CD4-positive, alpha-beta T cell treated with Interleukin-15 for 1 hour (primary cell): ENCODE data around the gene GCGR.
"Not testable (repeated sequence)": the region's sequence is repeated elsewhere in the genome, so short reads cannot be mapped to it uniquely, and the experiment has no call there.

Experiments used
- DNase-seq: peaks from one replicate; pipeline ENCODE4 v3.0.0-alpha.2; 2020

The GCGR gene

GRCh38 chr17:81833160-81833920 lies 29.4 kb downstream of the GCGR start, which contains the start of gene MCRIP1:
MCRIP1 (minus strand) TSS chr17:81833291; CDS start chr17:81824506, 8,785 bp downstream.
- DNase-seq, result peak; percentile 94

DNA sequence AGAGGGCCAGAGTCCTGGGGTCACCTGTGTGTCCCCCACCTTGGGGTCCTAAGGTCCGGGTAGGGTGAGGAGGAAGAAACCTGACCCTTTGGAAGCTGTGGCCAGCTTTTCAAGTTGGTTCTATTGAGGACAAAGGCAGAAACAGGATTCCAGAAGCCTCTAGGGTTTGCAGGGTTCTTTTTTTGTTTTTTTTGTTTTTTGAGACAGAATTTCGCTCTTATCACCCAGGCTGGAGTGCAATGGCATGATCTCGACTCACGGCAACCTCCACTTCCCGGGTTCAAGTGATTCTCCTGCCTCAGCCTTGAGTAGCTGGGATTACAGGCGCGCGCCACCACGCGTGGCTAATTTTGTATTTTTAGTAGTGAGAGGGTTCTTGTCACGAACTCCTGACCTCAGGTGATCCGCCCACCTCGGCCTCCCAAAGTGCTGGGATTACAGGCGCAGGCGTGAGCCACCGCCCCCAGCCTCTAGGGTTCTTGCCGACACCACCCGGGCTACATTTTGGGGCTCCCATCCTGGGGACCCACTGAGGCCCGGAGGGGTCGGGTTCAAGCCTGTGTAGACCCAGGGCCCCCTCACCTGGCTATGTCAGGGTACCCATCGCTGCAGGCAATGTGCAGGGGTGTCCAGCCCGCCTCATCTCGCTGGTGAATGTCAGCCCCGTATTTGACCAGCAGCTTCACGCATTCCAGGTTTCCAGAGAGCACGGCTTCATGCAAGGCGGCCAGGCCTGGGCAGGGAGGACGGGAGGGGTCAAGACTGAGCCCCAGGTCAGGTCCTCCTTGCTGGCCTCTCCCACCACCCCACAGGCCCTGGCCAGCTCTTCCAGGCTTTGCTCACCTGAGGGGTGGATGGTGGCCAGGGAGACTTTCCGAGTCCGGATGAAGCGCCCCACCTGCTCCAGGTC lies 30.2 kb downstream of the GCGR start:
- no peak for DNase-seq

DNA sequence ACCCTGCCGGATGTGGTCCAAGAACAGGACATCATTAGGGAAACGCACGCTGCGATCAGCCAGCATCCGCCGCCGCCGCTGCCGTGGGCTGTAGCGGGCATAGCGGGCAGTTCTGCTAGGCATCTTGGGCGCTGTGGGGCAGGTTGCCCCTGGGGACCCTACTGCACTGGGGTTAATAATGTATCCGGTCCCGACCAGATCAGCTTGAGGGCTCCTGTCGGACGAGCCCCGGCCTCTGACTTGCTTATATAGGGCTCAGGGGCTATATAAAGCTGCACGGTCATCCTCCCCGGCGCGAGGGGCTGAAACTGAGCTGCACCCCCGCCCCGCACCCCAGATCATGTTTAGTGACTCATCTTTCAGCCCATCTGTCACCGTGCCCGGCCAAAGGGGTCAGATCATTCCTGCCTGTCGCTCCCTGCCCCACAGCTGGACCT lies 30.9 kb downstream of the GCGR start, which contains the start of gene PPP1R27:
PPP1R27 (minus strand) TSS at position 220 of the 437 bp plus-strand sequence; CDS start at position 123, 97 bp downstream.
- no peak for DNase-seq

- peak; percentile 48 for DNase-seq
These were observed 33.7 kb downstream of the GCGR start for GRCh38 chr17:81837641-81838040.

- no peak for DNase-seq
These were observed 34.9 kb downstream of the GCGR start for GRCh38 chr17:81838753-81839255.

DNA sequence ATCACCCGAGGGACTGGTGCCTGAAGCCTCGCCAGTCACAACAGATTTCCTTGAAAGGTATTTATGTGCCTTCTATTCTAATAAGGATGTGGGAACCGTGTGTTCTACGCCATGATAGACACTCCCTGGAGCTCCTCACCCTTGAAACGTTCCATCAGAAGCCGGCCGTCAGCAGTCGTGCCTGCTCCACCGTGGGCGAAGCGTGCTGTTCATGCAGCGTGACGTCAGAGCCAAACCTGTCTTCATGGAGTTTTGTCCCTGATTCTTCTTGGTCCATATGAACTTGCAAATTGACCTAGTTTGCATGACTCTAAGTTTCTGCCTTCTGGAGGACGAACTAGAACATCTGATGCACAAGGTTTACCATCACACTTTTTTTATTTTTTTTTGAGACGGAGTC lies 35.4 kb downstream of the GCGR start:
- DNase-seq, result no peak

DNA sequence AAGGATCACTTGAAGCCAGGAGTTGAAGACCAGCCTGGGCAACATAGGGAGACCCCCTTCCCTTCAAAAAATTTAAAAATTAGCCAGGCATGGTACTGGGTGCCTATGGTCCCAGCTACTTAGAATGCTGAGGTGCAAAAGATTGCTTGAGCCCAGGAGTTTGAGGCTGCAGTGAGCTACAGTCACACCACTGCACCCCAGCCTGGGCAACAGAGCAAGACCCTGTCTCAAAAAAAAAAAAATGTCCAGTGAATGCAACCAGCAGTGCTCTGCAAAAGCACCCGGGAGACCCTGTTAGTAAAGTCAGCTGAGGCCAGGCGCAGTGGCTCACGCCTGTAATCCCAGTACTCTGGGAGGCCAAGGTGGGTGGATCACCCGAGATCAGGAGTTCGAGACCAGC lies 36.1 kb downstream of the GCGR start:
- DNase-seq, result not testable (repeated sequence)

- DNase-seq, result no peak
These were observed 37.2 kb downstream of the GCGR start for GRCh38 chr17:81840826-81841778.

DNA sequence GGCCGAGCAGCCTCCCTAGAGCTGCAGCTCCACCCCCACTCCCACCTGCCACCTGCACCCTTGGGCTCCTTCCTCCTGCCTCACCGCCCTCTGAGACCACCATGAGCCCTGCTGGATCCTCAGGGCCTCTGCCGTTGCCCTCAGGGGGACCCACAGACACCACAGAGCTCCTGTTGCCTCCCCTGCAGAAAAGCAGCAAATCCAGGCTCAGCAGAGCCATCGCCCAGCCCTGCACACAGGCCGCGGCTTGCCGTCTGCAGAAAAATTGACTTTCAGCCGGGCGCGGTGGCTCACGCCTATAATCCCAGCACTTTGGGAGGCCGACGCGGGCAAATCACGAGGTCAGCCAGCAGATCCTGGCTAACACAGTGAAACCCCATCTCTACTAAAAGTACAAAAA lies 37.9 kb downstream of the GCGR start:
- no peak for DNase-seq

DNA sequence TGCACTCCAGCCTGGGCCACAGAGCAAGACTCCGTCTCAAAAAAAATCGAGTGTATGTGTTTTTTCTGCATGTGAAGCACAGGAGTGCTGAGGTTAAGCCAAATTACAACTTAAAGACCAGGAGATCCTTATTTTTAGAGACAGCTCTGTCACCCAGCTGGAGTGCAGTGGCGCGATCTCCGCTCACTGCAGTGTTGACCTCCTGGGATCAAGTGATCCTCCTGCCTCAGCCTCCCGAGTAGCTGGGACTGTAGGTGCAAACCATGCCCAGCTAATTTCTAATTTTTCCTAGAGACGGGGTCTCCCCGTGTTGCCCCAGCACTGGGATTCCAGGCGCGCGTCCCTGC lies 38.4 kb downstream of the GCGR start:
- DNase-seq, result no peak

DNA sequence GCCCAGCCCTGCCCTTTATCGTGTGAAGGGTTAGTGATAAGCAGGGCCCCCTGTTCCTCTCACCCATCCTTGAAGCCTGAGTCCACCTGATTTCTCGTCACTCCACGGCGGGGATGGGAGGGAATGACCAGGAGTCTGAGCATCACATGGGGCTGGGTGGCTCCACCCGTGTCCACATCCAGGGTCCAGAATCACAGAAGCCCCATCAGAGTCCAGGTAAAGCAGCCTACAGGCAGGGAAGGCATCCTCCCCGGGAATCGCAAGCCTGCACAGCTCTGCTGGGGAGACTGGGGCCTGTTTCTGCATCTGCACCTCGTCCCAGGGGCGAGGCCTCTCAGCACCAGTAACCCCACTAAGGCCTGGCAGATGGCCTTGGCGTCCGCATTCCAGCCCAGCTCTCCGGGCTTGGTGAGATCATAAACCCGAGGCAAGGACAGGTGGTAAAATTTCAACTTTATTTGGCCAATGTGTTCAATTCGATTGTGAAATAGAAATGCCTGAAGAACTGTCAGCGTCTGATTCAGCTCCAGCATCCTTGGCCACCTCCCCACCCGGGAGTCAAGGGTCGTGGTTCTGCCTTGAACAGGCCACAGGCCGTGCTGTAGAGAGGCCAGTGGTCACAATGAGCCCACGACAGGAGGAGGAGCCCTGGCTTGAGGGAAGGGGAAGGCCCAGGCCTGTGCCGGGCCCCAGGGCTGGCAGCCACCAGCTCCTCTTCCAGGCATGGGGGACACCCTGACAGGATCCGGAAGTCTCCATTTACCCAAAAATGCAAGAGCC lies 39.0 kb downstream of the GCGR start:
- no peak for DNase-seq

GRCh38 chr17:81843713-81844326 lies 39.9 kb downstream of the GCGR start:
- DNase-seq, result no peak

- no peak for DNase-seq
These were observed 40.4 kb downstream of the GCGR start for GRCh38 chr17:81844327-81844851.

GRCh38 chr17:81844887-81845286 lies 40.9 kb downstream of the GCGR start:
- no peak for DNase-seq

DNA sequence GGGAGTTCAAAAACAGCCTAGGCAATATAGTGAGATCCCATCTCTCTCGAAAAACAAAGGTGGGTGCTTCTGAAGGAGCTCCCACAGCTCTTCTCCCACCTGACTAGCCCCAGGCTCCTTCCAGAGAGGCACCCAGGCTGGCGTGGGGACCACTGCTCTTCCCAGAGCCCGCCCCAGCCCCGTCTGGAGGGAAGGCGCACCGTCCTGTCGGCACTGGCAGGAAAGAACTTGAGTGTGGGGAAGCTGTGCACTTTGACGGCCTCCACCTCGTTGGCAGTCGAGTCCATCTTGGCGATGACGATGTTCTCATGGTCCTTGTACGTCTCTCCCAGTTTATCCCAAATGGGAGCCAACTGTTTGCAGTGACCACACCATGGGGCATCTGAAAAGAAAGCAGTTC lies 41.4 kb downstream of the GCGR start:
- no peak for DNase-seq

DNA sequence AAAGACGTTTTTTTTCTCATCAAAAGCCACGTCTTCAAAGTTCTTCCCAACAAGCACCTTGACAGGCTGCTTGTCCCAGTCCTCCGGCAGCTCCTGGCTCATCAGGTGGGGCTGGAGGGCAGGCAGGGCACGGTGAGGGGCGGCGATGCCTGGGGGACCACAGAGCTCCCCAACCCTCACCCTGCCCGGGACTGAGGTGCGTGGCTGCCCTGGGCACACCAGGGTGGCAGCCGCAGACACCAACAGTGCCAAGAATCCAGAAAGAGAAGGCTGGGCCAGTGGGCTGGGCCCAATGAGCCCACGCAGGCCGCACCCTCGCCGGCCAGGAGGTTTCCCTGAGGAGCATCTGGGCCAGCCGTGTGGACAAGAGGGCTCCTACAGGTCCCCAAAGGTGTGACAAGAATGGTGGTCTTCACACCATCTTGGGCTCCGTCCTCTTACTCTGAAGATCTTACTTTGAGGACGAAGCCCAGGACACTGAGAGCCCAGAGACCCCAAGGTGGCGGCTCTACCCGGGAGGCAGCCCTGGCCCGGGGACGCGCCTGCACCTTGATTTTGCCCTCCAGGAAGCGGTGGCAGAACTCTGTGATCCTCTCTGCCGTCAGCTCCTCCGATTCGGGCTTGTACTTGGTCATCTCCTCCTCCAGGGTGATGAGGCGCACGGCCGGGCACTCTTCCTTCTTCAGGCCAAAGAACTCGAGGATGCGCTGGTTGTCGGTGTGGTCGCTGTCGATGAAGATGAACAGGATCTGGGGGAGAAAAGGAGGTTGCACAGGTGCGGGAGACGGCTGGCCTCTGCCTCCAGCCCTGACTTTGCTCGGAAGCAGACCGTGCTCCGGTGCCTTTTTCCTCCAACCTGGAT lies 42.2 kb downstream of the GCGR start:
- no peak for DNase-seq

GRCh38 chr17:81846743-81847689 lies 43.1 kb downstream of the GCGR start:
- no peak for DNase-seq

GRCh38 chr17:81849457-81849856 lies 45.5 kb downstream of the GCGR start:
- no peak for DNase-seq

GRCh38 chr17:81851423-81851822 lies 47.5 kb downstream of the GCGR start:
- no peak for DNase-seq
